Neural cell (in vitro differentiated cells): ENCODE measurements around the gene GALNT1. TPM values are rescaled to one million over a fixed set of nuclear protein-coding genes. Genes with fewer than 3 reads are reported as not detected.

Experiments used
- H2AFZ ChIP-seq: fragments of 200-600, 300-800 bp; sonication (generic), shearing (Covaris generic); 2 replicates; pipeline ENCODE4 v1.6.0; 2014; ENCODE audit warnings: low read depth, mild to moderate bottlenecking, antibody characterized with exemption, low read length, moderate library complexity
- H3F3A ChIP-seq: fragments of 200-600 bp; shearing (Covaris generic); 2 replicates; pipeline ENCODE4 v1.6.1; 2016; ENCODE audit warnings: mild to moderate bottlenecking, moderate library complexity, mixed read lengths, antibody characterized with exemption, low read length; ENCODE audit not compliant: insufficient read depth, poor library complexity, severe bottlenecking
- H3K27ac ChIP-seq: fragments of 200-600, 300-800 bp; sonication (generic), shearing (Covaris generic); 2 replicates; pipeline ENCODE4 v1.5.1; 2014; ENCODE audit warnings: mild to moderate bottlenecking, low read length, moderate library complexity
- H3K27me3 ChIP-seq: fragments of 300-800, 200-600 bp; sonication (generic), shearing (Covaris generic); 2 replicates; pipeline ENCODE4 v1.6.0; 2014; ENCODE audit warnings: mild to moderate bottlenecking, low read depth, low read length, moderate library complexity; ENCODE audit not compliant: insufficient read depth
- H3K36me3 ChIP-seq: fragments of 300-800, 200-600 bp; sonication (generic), shearing (Covaris generic); 2 replicates; pipeline ENCODE4 v1.5.1; 2014; ENCODE audit warnings: mild to moderate bottlenecking, antibody characterized with exemption, low read length, moderate library complexity; ENCODE audit not compliant: insufficient read depth
- H3K4me2 ChIP-seq: fragments of 300-800, 200-600 bp; sonication (generic), shearing (Covaris generic); 2 replicates; pipeline ENCODE4 v1.6.0; 2014; ENCODE audit warnings: mild to moderate bottlenecking, low read length
- H3K4me3 ChIP-seq: fragments of 300-800, 200-600 bp; sonication (generic), shearing (Covaris generic); 2 replicates; pipeline ENCODE4 v1.5.1; 2014; ENCODE audit warnings: mild to moderate bottlenecking, low read length, moderate library complexity
- H3K79me2 ChIP-seq: fragments of 200-600 bp; shearing (Covaris generic); replicated peaks from 2 replicates; pipeline ENCODE4 v1.6.0; 2014; ENCODE audit warnings: mild to moderate bottlenecking, low read length, moderate library complexity; ENCODE audit not compliant: insufficient read depth
- H3K9ac ChIP-seq: fragments of 300-800, 200-600 bp; sonication (generic), shearing (Covaris generic); 2 replicates; pipeline ENCODE4 v1.6.1; 2016; ENCODE audit warnings: mild to moderate bottlenecking, low read length, mixed read lengths
- H3K9me2 ChIP-seq: fragments of 200-600 bp; shearing (Covaris generic); 2 replicates; pipeline ENCODE4 v1.6.1; 2016; ENCODE audit warnings: mild to moderate bottlenecking, low read length, mixed read lengths; ENCODE audit not compliant: insufficient read depth
- H3K9me3 ChIP-seq: fragments of 200-600, 300-800 bp; sonication (generic), shearing (Covaris generic); 2 replicates; pipeline ENCODE4 v1.6.1; 2016; ENCODE audit warnings: mild to moderate bottlenecking, mixed run types, low read length, moderate library complexity, mixed read lengths
- H4K20me1 ChIP-seq: fragments of 200-600 bp; shearing (Covaris generic); 2 replicates; pipeline ENCODE4 v1.6.1; 2016; ENCODE audit warnings: mild to moderate bottlenecking, mixed run types; ENCODE audit not compliant: insufficient read depth
- EP300 ChIP-seq: fragments of 450-650 bp; conservative IDR thresholded peaks from 2 replicates; pipeline ENCODE4 v1.6.1; 2014; ENCODE audit warnings: antibody characterized with exemption, mild to moderate bottlenecking, moderate library complexity; ENCODE audit not compliant: poor library complexity, severe bottlenecking
- EZH2 ChIP-seq: fragments of 200-600, 300-800 bp; shearing (Covaris generic), sonication (generic); IDR thresholded peaks from 2 replicates; pipeline ENCODE4 v1.6.1; 2014; ENCODE audit warnings: antibody characterized with exemption, low read length, borderline replicate concordance, mild to moderate bottlenecking; ENCODE audit not compliant: insufficient read depth, poor library complexity, severe bottlenecking
- MXI1 ChIP-seq: fragments of 450-650 bp; conservative IDR thresholded peaks from 2 replicates; pipeline ENCODE4 v1.6.1; 2014; ENCODE audit warnings: antibody characterized with exemption, mild to moderate bottlenecking; ENCODE audit not compliant: poor library complexity, severe bottlenecking
- POLR2AphosphoS5 ChIP-seq: IDR thresholded peaks from 2 replicates; pipeline ENCODE4 v1.6.1; 2012
- RAD21 ChIP-seq: fragments of 450-650 bp; conservative IDR thresholded peaks from 2 replicates; pipeline ENCODE4 v1.6.1; 2014; ENCODE audit warnings: antibody characterized with exemption, mild to moderate bottlenecking, moderate library complexity
- SMC3 ChIP-seq: fragments of 450-650 bp; conservative IDR thresholded peaks from 2 replicates; pipeline ENCODE4 v1.6.1; 2014; ENCODE audit warnings: antibody characterized with exemption, mild to moderate bottlenecking, moderate library complexity; ENCODE audit not compliant: poor library complexity
- TAF1 ChIP-seq: IDR thresholded peaks from 2 replicates; pipeline ENCODE4 v1.6.1; 2012; ENCODE audit warnings: low read depth
- polyA plus RNA-seq: library from polyadenylated mRNA; depleted of rRNA; stranded (reverse); fragments of >200 nt; gene quantifications from 2 replicates; pipeline ENCODE4 v1.2.3, GENCODE V29; 2014
- TF ChIP-seq, protein P1 (sequence below): IDR thresholded peaks from 2 replicates; pipeline ENCODE4 v1.6.1; 2012; ENCODE audit warnings: borderline replicate concordance
- TF ChIP-seq, protein P2 (sequence below): fragments of 450-650 bp; IDR thresholded peaks from 2 replicates; pipeline ENCODE4 v1.5.1; 2014; ENCODE audit warnings: antibody characterized with exemption, mild to moderate bottlenecking, moderate library complexity; ENCODE audit not compliant: poor library complexity, severe bottlenecking

The GALNT1 gene
- polyA plus RNA-seq, 1 donor from 2014 or later: 103 TPM

DNA sequence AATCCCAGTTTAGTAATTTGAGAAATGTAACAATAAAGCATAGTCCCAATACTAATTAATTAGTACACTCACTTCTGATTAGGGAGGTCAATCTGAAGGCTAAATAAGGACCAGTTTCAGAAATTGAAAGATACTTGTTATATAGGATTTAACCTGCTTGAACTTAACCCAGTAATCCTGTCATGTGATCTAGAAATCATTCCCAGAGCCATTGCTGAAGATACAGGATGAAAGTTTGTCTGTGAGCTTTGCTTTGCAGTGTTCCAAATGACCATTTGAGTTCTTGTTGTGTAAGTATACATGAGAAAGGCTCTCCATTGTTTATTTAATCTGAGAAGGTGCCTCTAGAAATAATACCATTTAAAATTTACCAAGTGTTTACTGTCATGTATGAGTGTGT lies 52.2 kb downstream of the GALNT1 start:
- TF ChIP-seq, protein P1, sequence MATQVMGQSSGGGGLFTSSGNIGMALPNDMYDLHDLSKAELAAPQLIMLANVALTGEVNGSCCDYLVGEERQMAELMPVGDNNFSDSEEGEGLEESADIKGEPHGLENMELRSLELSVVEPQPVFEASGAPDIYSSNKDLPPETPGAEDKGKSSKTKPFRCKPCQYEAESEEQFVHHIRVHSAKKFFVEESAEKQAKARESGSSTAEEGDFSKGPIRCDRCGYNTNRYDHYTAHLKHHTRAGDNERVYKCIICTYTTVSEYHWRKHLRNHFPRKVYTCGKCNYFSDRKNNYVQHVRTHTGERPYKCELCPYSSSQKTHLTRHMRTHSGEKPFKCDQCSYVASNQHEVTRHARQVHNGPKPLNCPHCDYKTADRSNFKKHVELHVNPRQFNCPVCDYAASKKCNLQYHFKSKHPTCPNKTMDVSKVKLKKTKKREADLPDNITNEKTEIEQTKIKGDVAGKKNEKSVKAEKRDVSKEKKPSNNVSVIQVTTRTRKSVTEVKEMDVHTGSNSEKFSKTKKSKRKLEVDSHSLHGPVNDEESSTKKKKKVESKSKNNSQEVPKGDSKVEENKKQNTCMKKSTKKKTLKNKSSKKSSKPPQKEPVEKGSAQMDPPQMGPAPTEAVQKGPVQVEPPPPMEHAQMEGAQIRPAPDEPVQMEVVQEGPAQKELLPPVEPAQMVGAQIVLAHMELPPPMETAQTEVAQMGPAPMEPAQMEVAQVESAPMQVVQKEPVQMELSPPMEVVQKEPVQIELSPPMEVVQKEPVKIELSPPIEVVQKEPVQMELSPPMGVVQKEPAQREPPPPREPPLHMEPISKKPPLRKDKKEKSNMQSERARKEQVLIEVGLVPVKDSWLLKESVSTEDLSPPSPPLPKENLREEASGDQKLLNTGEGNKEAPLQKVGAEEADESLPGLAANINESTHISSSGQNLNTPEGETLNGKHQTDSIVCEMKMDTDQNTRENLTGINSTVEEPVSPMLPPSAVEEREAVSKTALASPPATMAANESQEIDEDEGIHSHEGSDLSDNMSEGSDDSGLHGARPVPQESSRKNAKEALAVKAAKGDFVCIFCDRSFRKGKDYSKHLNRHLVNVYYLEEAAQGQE: no peak
- TF ChIP-seq TAF1 (no peak), EZH2 (no peak), EP300 (no peak), SMC3 (no peak), RAD21 (no peak), POLR2AphosphoS5 (no peak), MXI1 (no peak)
- TF ChIP-seq, protein P2, sequence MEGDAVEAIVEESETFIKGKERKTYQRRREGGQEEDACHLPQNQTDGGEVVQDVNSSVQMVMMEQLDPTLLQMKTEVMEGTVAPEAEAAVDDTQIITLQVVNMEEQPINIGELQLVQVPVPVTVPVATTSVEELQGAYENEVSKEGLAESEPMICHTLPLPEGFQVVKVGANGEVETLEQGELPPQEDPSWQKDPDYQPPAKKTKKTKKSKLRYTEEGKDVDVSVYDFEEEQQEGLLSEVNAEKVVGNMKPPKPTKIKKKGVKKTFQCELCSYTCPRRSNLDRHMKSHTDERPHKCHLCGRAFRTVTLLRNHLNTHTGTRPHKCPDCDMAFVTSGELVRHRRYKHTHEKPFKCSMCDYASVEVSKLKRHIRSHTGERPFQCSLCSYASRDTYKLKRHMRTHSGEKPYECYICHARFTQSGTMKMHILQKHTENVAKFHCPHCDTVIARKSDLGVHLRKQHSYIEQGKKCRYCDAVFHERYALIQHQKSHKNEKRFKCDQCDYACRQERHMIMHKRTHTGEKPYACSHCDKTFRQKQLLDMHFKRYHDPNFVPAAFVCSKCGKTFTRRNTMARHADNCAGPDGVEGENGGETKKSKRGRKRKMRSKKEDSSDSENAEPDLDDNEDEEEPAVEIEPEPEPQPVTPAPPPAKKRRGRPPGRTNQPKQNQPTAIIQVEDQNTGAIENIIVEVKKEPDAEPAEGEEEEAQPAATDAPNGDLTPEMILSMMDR: no peak
- Histone ChIP-seq H4K20me1 (no peaks in the 10 kb centered on the region), H3K9me3 (no peaks in the 10 kb centered on the region), H3K4me3 (no peak overlapping the region), H2AFZ (no peak overlapping the region), H3K27ac (no peak overlapping the region), H3K4me2 (no peak overlapping the region), H3K36me3 (no peaks in the 10 kb centered on the region), H3K9me2 (no peaks in the 10 kb centered on the region), H3K9ac (no peak overlapping the region), H3K79me2 (no peaks in the 10 kb centered on the region), H3K27me3 (no peaks in the 10 kb centered on the region), H3F3A (no peaks in the 10 kb centered on the region)

DNA sequence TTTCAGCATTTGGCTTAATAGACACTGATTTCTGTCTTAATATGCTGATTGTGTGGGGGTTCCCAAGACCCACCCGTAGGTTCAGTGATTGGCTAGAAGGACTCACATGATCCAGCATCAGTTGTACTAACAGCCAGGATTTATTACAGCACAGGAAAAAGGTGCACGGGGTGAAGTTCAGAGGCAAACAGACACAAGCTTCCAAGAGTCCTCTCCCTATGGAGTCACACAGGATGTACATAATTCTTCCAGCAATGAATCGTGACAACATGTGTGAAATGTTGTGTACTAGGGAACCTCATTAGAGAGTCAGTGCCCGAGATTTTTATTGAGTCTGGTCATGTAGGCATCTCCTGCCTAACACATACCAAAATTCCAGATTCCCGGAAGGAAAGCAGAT lies 52.8 kb downstream of the GALNT1 start:
- Histone ChIP-seq H3K79me2 (no peaks in the 10 kb centered on the region), H3K9me2 (no peaks in the 10 kb centered on the region), H4K20me1 (no peaks in the 10 kb centered on the region), H3K9me3 (no peaks in the 10 kb centered on the region), H3K4me3 (no peak overlapping the region), H3K27me3 (no peaks in the 10 kb centered on the region), H3F3A (no peaks in the 10 kb centered on the region), H2AFZ (no peak overlapping the region), H3K36me3 (no peaks in the 10 kb centered on the region), H3K27ac (no peak overlapping the region), H3K9ac (no peak overlapping the region), H3K4me2 (no peak overlapping the region)
- TF ChIP-seq RAD21: no peak
- TF ChIP-seq, protein P2: no peak
- TF ChIP-seq EP300: no peak
- no peak for TF ChIP-seq EZH2
- no peak for TF ChIP-seq POLR2AphosphoS5
- TF ChIP-seq, protein P1: no peak
